ENCODE measurements around the gene MXD4.

MXD4 gene

DNA sequence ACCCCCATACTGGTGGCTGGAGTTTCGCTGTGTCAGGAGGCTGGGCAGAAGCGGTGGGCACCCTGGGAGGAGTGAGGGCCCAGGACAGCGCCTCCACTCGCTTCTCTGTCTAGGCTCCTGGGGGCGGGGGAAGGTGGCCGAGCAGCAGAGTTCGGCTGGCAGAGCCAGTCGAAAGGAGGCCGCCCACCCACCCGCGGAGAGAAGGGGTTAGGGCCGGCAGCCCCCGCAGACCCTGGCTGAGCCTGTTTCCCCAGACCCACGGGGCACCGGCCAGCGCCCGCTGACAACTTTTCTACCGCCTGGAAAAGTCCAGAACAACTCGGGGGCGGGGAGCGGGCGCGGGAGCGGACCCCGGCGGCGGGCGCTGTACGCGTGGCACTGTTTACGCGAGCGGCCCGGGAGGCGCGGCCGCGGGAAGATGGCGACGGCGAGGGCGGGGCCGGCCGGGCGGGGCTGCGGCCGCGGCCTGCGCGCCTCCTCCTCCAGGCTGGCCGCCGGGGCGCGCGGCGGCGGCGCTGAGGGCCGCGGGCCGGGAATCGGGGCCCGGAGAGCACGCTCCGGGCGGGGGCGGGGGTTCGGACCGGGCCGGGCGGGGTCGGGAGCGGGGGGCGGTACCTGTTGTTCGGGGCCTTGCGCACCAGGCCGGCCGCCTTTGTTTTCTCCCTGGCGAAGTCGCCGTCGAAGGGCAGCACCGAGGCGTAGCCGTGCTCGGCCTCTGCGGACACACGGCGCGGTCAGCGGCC, 628 bp downstream of the MXD4 start:
- DNase-seq: no peak

DNA sequence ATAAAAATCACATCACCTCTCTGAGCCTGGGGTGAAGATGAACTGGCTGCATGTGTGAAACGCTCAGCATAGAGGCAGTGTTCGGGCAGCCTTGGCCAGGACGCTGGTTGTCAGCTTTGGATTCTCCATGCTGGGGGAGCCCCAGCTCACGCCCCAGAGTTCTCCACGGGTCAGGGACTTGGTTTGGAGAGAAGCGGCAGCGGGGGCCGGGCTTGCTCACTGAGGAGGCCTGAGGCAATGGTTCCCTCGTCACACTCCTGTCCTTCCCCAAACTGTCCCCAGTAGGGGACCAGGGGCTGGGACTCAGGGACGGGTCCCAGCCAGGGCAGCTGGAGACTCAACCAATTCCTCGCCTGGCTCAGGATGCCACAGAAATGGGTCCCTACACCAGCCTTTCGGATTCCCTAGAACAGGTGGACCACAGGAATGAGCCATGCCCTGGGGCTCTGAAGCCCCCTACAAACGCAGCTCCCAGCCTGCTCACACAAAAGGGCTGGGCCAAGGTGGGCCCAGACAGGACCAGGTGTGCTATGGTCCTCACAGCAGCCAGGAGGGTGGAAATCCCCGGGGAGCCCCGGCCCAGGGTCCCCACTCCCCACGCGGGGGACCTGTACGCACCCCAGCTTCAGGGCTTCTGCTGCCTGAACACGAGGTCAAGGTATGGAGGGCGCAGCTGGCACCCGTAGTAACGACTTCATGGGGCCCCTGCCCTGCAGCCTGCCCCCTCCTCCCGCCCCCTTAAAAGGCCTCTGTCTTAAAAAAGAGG, 1.4 kb downstream of the MXD4 start:
- DNase-seq: no peak

DNA sequence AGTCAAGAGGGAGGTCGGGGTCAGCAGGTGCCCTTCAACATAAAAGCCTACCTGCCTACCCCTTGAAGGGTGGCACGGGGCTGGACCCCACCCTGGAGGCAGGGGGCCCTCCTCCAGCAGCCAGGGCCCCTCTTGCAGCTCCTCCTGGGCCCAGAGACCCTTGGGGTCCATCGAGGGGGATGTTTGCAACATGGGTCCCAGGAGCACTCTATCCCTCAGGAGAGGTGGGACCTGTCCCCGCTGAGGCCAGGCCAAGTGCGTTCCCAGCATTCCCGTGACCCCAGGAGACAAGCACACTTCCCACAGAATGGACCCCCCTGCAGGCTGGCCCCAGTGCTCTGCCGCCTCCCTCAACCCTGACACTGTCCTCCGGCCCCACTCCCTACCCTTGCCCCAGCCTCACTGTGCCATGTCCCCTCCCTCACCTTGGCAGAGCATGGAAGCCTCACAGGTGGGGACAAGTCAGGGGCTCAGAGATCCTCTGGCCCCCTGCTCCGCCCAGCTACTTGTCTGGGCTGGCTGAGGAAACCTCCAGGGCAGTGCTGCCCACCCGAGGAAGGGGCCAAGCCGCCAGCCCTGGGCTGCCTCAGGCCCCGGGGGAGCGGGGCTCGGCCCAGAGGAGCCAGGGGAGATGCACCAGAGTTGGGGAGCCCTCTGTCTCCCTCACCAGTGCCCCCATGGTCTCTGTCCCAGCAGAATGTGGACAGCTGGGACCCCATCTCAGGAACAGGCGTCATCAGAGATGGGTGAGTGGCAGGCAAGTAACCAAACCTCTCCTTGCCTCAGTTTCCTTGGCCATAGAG, 2.2 kb downstream of the MXD4 start:
- no peak for DNase-seq

DNA sequence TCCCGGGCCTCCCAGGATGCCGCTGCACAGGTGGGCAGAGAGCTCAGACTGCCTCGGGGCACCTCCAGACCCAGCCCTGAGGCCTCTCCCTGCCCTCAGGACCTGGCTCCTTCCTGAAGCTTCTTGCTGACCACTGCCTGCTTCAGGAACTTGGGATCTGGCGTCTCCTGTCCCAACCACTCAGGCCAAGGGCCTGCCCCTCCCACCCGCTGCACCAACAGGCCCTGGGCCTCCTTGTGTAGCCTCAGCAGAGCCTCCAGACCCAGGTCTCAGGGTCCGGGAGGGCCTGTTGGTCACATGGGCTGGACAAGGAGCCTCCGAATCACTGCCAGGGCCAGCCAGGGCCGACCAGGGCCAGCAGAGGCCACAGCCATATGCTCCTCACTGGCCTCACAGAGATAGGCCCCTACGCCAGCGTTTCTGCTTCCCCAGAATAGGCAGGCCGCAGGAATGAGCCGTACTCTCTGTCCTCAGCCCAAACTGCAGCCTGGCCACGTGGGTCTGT, 2.8 kb downstream of the MXD4 start:
- DNase-seq: no peak

DNA sequence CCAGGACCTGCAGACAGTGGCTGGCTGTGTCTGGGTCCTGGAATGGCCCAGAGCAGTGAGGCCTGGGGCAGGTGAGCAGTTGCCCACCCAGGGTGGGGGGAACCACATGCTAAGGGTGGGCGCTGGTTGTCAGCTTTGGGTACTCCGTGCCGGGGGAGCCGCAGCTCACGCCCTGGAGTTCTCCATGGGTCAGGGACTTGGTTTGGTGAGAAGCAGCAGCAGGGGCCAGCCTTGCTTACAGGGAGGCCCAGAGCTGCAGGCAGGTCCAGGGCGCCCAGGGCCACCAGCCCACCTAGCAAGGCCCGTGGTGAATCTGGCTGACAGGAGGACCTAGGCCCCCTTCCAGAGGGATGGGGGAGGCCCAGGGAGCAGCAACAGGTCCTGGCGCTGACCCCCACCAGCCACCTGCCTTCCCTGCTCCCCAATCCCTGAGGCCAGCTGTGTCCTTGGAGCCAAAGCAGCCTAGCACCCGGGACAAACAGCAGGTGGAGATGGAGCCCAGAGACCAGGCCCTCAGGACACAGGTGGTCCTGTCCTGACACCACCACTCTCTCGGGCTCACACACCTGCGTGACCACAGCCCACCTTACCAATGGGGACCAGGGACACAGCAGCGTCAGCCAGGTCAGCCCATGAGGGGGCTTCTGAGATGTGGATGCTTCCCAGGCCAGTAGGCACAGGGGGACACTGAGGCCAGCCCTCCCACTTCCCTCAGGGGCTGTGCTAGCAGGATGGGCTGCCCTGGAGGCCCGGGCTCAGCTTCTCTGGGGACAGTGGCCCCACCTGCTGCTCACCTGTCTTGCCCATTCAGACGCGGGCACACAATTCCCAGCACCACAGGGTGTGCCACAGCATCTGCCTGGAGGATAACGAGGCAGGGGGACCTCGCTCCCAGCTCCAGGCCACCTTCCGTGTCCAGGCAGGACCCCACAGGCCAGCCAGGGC, 3.5 kb downstream of the MXD4 start:
- DNase-seq: no peak

DNA sequence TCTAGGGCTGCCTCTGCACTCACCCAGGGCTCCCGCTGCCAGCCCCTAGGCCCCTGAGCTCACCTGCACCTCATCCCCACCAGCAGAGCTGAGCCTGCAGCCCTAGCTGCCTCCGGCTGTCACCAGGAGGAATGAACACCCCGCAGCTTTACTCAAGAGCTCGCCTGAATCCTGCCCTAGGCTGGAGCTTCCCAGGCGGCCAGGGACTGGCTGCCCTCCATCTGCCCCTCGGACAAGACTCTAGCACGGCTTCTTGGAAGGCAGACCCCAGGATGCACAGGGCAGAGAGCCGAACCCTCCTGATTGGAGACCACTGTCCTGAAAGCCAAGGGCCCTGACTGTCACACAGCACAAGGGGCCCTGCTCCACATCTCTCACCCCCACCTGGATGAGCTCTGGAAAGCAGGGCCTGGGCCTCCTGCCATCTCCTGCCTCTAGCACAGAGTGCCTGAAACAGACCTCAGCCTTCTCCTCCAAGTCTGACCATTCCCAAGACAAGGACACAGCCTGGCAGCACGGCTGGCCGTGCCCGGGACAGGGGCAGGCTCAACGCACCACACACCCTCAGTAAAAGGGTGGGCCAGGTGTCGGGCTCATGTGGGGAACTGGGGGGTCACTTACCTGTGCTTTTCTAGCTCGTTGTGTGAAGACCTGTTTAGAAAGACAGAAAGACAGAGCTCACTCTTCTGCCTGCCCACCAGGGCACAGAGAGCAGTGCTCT, 4.4 kb downstream of the MXD4 start:
- DNase-seq: no peak

DNA sequence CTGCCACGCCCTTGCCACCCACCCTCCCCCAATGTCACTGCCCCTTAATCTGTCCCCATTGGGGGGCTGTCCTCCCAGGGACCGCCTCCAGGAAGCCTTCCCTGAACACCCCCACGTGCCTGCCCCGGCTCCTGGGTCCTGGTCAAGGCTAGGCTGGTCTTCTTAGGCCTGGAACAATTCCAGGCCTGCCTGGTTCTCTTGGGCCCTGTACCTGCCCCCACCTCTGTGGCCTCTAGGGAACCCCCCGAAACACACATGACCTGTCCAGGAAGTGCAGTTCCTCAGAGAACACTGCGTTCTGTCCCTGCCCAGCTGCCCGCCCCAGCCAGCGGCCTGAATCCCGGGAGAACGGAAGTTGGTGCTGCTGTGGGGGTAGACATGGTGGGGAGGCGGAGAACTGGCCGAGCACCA, 5.1 kb downstream of the MXD4 start:
- no peak for DNase-seq

DNA sequence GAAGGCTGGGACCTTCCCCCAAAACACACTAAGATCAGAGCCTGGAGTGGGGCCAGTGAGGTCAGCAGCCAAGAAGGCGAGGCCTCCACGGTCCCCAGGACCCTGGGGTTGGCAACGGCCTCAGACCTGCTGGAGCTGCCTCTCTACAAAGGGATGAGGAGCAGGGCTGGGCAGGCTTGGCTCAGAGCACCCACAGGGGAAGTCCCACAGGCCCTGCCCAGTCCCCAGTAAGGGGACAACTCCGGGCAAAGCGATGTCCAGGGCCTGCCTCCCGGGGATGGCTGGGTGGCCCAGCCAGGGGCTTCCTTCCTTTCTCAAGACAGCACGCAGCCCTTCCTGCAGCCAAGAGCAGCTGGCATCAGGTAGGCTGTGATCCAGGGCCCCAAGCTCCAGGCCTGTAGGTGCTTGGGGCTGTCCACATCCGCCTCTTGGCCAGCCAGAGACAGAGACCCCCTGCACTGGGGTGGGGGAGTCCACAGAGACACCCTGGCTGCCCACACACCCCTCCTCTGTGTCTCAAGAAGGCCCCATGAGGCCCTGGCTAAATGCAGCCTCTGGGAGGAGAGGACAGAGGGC, 5.7 kb downstream of the MXD4 start:
- DNase-seq: no peak

DNA sequence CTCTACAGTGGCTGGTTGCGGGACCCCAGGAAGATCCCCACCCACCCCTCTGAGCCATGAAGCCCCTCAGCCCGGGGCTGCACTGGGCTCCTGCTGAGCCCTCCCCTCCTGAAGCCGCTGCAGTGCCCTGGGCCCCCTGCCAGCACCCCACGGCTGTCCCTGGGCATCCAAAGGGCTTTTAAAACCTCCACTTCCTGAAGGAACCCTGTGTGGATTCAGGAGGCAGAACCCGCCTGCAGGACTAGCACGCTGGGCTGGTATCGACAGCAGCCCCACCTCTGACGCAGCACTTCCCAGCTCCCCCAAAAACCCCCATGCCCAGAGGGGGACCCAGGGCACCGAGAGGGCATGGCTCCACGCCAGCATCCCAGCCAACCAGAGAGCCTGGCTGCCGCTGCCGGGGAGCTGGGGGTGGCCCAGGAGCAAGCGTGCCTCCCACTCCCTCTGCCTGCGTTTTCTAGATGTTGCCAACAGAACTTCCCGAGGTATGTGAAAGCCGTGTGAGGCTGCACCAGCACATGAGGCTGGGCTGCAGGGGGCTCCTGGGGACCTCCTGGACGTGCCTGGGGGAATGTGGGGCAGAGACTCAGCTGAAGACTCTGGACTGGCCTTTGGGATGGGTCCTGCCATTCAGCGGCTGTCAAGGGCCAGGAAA, 6.3 kb downstream of the MXD4 start:
- DNase-seq: no peak

DNA sequence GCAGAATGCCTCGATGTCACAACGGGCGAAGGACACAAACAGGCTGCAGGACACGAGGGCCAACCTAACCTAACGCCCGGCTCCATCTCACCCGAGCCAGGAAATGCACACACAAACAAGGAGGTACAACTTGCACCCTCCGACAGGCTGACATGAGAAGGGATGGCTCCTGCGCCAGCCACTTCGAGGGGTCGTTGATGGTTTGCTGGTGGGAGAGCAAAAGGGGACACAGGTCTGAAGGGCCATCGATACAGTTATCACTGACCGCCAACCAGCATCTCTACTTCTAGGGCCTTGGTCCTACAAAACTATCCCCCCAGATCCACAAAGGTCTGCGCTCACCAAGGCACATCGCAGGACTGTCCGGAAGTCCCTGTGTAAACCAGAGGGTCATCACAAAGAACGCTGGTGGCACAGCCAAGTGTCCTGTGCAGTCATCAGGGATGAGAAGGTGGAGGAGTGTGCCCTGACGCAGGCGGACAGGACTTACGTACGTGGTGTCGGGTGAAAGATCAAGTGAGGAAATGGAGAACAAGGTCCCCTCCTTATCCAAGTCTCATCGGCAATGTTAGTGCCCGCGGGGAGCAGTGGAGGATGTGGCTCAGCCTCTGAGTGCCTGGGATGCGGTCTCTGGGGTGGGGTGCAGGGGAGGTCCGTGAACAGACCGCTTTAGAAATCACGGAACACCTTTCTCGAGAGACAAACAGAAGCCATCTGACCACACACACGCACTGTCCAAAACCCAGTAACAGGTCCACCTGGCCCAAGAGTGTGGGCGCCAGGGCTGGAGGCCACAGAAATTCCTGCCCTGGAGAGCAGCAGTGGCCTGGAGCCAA, 7.0 kb downstream of the MXD4 start:
- DNase-seq: no peak

DNA sequence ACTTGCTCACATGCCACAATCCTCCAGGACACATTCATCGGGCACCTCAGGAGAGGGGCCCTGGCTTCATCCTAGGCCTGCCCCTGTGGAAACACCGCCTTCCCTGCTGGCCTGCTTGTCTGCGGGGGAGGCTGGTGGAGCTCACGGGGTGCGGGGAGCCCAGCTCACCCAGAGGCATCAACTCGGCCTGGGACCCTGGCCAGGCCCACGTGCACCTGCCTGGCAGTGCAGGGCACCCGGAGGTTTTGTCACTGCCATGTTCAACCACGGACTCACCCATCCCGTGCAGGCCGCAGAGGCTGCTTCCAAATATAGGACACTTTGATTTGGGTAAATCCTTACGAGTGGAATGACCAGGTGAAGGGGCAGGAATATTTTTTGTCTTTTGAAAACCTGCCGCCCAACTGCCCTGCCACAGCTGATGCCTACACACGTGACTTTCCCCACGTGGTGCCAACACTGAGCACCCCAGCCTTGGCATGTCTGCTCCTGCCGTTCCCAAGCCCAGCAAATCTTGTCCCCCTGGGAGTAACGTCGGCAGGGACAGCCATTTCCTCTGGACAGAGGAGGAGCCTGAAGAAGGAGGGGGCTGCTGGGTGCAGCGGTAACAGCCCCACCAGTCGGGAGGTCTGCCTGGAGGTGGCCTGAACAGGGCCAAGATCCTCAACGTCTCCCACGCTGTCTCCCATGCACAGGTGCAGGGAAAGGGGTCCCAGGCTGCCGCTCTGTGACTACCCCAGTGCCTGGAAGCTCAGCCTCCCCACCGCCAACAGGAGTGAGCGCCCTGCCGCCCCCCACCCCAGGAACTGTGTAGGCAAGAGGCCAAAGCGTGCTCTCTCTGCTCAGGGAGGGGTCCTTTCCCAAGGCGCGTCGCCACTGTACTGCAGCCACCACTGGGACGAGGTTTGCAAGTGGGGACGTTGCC, 8.5 kb downstream of the MXD4 start:
- DNase-seq: no peak

DNA sequence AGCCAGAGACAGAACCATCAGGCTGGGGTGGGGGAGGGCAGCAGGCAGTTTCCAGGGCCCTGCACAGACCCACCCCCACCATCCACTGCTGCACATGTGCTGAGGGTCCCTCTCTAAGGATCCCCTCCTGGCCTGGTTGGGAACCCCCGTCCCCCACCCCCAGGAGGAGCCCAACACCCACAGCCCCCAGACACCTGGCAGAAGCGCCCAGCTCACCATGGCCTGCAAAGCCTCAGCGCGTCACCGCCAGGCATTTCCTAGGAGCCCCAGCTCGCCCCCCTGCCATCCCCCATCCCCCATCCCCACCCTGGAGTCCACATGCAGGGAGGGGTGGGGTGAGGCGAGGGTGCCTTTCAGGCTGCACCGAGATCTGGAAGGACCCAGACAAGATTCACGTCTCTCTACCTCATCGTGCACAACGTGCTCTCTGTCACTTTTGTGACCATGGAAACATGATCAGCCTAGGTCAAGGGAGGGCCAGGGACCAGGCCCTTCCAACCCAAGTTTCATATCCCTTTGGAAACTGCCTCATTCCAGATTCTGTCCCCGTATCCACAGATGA, 9.3 kb downstream of the MXD4 start:
- DNase-seq: no peak

DNA sequence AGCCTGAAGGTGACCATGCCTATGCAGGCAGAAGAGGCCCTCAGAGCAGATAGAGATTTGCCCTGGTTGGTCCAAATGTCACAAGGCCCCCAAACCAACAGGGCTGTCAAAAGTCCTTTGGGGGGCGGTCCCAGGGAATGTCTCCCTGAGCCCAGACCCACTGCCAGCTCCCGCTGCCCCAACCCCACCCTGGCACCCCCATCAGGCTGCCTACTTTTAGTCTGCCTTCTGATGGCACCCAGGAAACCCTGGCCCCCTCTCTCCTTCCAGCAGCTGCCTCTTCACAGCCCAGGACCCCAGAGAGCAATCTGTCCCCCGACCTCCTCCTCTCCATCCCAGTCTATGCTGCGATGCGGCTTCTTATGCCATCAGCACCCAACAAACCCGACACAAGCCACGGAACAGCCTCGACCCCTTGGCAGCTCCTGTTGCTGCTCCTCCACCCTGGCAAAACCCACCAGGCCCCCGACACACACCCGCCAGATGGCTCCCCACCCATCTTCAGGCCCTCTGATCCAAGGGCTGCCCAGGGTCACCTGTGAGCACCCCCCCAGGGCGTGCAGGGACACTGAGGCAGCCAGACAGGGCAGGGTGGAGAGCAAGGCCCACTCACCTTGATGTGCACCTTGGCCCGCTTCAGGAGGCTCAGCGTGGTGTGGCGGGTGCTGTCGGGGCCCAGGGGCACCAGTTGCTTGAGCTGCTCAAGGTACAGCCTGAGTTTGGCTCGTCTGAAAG, 9.9 kb downstream of the MXD4 start:
- no peak for DNase-seq

DNA sequence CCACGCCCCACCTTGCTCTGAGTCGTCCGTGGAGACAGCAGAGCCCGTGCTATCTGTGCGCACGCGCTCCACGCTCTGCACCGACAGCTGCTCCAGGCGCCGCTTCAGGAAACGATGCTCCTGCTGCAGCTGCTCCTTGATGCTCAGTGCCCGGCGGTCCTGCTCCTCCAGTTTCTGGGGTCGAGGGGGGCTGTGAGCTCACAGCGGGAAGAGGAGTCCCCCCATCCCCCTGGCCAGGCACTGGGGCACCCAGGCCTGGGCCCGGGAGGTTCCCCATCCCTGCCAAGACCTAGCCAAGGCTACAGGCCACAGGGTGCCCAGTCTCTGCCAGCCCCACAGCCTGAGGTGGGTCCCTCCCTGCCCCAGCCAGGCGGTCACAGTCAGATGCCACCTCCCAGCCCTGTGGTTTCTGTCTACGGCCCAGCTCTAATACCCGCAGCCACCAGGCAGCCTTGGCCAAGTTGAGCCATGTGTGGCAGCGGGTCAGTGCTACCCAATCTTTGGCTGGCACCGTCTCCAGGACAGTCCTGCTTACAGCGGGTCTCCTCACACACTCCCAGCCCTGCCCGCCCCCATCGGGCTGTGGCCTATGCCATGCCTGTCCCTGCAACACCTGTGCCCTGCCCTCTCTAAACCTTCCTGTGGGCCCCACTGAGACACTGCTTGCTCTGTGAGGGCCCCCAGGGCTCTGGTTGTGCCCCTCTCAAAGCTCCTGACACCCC, 10.7 kb downstream of the MXD4 start:
- no peak for DNase-seq

DNA sequence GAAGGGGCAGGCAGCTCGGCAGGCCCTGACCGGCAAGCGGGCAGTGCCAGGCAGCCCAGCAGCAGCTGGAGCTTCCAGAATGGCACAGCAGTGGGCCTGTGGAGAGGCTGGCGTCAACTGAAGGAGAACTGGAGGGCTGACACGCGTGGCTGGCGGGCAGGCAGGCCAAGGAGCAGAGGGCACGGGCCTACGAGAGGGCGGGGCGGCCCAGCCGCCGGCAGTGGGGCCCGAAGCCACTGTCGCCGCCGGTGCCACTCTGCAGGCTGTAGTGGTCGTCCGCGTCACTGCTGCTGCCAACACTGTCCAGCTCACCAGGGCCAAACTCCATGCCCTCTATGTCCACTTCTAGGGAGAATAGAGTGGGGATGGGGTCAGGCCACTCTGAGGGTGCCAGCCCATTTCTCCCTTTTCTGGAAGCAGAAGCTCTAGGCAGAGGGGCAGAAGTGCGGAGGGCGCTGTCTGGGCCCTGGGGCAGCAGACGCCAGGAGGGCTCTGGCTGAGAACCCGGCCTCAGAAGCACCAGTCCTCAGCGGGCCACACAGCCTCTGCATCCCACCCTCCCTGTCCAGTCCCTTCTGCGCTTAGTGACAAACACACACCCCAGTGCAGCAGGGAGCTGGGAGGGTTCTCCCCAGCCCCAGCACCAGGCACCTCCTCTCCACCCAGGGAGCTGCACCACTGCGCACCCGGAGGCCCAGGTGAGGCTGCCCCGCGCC, 11.4 kb downstream of the MXD4 start:
- no peak for DNase-seq
